GM12875 (cell line): ENCODE measurements around the gene LAMB3.

Experiments
- H3K4me3 ChIP-seq: one replicate; pipeline ENCODE4 v1.5.1; 2011; ENCODE audit warnings: low read depth, low read length, control low read depth
- TF ChIP-seq, protein P1 (sequence below): IDR thresholded peaks from 2 replicates; pipeline ENCODE4 v1.5.1; 2011; ENCODE audit warnings: low read depth, mild to moderate bottlenecking, control low read depth, inconsistent platforms, low read length, moderate library complexity, borderline replicate concordance; ENCODE audit not compliant: insufficient read depth

Gene LAMB3

GRCh38 chr1:209611771-209612570 lies 40.3 kb downstream of the LAMB3 start:
- H3K4me3 ChIP-seq: no peak overlapping the region
- TF ChIP-seq, protein P1, sequence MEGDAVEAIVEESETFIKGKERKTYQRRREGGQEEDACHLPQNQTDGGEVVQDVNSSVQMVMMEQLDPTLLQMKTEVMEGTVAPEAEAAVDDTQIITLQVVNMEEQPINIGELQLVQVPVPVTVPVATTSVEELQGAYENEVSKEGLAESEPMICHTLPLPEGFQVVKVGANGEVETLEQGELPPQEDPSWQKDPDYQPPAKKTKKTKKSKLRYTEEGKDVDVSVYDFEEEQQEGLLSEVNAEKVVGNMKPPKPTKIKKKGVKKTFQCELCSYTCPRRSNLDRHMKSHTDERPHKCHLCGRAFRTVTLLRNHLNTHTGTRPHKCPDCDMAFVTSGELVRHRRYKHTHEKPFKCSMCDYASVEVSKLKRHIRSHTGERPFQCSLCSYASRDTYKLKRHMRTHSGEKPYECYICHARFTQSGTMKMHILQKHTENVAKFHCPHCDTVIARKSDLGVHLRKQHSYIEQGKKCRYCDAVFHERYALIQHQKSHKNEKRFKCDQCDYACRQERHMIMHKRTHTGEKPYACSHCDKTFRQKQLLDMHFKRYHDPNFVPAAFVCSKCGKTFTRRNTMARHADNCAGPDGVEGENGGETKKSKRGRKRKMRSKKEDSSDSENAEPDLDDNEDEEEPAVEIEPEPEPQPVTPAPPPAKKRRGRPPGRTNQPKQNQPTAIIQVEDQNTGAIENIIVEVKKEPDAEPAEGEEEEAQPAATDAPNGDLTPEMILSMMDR: no peak

GRCh38 chr1:209610631-209610905 lies 41.7 kb downstream of the LAMB3 start:
- H3K4me3 ChIP-seq: no peak overlapping the region
- TF ChIP-seq, protein P1: no peak

GRCh38 chr1:209609791-209610630 lies 42.2 kb downstream of the LAMB3 start:
- TF ChIP-seq, protein P1: no peak
- H3K4me3 ChIP-seq: no peak overlapping the region

GRCh38 chr1:209609041-209609790 lies 43.0 kb downstream of the LAMB3 start:
- TF ChIP-seq, protein P1: no peak

DNA sequence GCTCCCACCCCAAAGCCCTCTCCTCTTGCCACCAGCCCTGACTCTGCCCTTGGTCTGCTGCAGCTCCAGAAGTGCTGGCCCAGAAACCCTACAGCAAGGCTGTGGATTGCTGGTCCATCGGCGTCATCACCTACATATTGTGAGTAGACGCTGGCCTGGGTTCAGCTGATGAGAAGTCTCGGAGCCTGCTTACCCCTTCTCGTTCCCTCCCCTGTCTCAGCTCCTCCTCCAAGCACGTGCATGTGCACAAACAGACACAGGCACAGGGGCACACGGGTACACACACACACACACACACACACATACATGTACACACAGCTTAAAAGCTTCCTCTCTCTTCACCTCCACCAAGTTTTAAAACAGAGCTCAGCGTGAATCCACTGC lies 44.4 kb downstream of the LAMB3 start:
- H3K4me3 ChIP-seq: no peak overlapping the region
- TF ChIP-seq, protein P1: no peak

More at GRCh38 chr1:209609041-209609790, 43.0 kb downstream of the LAMB3 start:
- no peak overlapping the region for H3K4me3 ChIP-seq

GRCh38 chr1:209607102-209607794 lies 45.0 kb downstream of the LAMB3 start:
- H3K4me3 ChIP-seq: no peak overlapping the region
- TF ChIP-seq, protein P1: no peak
